GM18508 (cell line): Measurements from ENCODE around the gene ALPL.
"Not testable (repeated sequence)": the region's sequence is repeated elsewhere in the genome, so short reads cannot be mapped to it uniquely, and the experiment has no call there.

Experiments
- ATAC-seq: cut with Tn5 transposase; IDR thresholded peaks from one replicate; pipeline ENCODE4 v1.9.1; 2021; ENCODE audit warnings: moderate number of reproducible peaks; ENCODE audit not compliant: insufficient read depth, unreplicated experiment

ALPL gene

DNA sequence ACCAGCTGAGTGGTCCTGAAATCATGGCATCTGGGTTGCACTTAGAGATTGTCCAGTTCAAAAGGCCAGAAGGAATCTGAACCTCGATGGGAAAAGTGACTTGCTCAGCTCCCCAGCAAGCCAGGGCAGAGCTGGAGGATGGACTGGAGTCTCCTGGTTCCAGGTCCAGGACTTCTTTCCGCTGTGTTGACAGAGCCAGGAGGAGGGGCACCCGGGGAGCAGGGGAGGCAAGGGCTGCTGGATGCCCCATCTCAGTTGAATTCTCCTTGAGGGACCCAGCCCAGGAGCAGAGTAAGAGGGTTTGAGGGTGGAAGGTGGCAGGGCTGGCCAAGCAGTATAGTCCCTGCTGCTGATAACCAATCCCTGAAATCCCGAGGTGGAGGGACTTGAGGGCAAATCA is 2.4 kb upstream of the ALPL start:
- ATAC-seq = no peak

DNA sequence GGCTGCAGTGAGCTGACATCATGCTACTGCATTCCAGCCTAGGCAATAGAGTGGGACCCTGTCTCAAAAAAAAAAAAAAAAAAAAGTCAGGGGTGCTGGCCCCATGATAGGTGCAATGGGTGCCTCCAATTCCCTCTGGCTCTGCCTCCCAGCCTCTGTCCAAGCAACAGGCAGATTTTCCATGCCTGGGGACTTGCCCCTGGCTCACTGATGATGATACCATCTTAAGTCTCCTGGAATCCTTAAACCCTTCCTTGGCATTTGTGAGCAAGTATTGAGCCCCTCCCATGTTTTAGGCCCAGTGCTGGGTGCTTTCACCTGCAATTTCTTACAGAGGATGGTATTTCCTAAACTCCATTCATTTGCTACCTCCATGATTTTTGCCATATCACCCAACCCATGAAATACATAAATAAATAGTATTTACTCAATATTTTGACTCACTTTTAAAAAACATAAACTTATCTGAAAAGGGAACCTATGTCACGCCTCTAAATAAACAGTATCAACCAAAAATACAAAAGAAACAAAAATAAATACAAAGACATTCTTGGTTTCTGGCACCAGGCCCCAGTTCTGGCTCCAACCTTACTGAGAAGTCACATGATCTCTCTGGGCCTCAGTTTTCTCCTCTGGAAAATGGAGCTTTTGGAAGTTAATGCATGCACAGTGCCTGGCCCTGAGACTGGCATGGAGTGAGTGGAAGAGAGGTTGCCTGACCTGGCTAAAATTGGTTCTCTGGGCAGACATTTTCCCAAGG is 1.5 kb upstream of the ALPL start:
- ATAC-seq = no peak

DNA sequence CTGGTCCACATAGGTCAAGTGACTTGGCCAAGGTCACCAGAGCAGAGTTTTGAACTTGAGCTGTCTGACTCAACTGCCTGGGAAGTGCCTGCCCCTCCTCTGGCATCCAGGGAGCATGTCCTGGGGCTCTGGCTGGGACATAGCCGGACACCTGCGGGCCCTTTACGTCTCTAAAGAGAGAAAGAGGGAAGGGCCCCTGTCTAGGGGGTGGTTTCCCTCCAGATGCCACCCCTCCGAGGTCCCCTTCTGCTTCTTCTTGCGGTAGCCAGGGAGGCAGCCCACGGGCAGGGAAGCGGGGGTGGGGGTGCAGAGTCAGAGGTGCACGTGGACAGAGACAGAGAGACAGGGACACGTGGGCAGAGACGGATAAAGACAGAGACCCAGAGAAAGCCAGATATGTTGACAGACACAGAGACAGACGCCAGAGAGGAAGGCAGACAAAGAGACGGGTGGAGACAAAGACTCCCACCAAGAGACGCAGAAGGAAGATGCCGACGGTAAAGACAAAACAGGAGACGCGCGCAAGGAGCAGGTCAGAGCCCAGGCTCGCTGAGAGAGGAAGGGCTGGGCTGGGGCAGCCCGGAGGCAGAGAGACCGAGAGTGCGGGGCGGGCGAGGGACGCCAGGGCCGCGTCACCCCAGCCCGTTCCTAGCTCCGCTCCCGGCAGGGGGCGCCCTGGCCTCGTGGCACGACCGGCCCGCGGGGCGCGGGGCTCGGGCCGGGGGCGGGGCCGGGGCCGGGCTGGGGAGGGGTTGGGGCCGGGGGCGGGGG is 458 bp upstream of the ALPL start:
- no peak for ATAC-seq

DNA sequence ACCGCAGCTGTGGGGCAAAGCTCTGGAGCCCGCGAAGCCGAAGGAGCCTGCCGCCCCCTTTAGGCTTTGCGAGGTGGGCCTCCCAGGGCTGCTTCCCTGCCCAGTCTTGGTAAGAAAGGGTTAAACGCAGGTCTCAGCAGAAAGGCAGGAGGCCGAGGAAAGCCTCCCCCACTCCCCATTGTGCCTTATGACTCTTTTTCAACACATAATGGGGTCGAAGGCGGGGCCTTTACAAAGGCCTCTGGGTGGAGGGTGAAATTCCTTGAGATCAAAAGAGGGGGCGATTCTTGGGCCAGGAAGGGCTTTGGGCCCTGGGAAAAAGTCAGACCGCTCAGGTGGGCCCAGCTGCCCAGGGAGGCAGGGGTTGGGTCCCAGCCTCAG is 880 bp downstream of the ALPL start:
- no peak for ATAC-seq

DNA sequence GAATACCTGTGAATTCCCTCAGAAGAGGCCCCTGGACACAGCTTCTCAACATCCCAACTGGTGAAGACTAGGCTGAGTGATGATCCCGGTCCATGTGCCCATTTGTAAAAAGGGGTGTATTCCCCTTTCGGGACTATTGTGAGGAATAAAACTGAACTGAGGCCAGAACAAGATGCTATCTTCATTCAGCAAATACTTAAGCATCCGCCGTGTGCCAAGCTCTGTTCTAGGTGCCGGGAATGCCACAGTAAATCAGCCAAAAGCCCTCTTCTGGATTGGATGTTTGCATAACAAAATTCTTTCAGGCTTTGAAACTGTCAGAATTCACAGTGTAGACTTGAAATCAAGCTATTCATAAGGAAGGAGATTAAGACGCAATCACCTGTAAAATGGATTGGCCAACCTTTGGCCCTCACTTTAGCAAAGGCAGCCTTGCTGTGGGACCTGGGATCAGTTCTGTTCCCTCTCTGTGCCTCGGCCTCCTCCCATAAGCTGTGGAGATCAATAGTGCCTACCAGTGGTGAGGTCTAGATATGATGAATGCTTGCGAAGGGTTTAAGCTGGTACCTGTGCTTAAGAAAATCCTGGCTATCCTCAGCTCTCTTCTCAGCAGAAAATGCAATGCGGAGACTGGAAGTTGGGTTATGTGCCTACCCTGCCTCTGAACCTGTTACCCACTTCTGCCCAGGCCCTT is 1.8 kb downstream of the ALPL start:
- no peak for ATAC-seq

DNA sequence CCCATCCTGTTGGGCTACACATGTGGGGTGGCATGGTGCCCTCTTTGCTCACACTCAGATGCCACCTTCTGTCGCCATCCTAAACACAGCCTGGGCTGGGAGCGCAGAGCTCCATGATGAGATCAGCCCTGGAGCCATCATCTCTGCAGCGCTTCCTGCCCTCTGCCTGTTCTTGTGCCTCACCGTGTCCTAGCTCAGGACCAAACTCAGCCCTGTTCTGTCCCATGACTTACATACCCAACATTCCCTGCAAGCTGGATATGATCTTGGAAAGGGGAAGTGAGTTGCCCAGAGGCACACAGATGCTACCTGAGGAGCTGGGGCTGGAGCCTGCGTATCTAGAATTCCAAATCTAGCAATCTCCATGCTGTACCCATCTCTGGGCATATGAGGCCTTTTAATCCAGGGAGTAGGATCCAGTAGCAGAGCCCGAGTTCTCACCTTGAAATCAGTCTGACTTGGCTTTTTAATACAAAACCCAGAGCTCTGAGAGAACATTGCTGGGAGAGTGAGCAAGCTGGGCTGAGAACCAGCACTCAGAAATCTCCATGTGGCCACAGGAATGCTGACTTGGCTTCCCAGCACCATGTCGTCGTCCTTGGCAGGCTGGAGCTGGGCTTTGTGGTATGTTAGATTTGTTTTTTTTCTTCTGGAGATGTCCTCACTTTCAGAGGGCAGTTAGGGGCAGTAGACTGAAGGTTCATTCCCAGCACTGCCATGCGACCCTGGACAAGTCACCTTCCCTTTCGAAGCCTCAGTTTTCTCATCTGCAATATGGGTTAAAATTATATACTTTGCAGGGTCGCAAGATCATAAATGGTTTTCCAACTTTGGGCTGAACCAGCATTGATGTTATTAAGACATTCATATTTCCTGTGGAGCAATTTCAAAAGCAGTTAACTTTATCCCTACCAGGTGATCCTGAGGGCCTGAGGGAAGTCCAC is 2.6 kb downstream of the ALPL start:
- no peak for ATAC-seq

DNA sequence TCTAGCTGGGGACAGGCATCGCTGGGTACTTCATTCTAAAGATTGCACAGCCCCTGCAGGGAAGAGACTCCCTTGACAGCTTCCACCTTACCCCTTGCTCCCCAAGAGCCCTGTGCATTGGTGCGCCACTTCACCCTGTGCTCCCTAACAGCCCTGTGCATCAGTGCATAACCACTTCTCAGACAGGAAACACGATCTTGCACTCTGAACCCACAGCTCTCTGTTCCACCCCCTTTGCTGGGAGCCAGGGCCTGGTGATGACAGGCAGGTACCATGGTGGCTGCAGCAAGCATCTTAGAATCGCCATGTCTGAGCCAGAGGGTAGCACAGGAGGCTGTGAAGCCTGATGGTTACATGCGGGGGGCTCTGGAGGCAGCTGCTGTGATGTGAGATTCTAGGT is 5.0 kb downstream of the ALPL start:
- ATAC-seq = no peak

DNA sequence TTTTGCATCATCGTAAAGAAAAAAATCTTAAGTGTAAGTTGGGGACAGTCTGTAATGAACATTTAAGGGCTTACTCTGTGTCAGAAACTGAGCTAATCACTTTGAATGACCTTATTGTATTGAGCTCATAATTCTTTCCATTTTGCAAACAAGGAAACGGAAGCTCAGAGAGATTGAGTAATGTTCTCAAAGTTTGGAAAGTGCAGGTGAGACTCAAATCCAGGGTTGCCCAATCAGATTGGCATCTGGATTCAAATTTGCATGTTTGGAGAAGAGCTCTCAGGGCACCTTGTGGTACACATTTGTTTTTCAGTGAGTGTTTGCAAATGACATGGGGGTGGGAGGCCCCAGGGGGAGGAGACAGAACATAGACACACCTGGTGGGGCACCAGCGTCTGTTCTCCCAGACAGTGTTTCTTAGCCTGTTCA is 8.0 kb downstream of the ALPL start:
- no peak for ATAC-seq

DNA sequence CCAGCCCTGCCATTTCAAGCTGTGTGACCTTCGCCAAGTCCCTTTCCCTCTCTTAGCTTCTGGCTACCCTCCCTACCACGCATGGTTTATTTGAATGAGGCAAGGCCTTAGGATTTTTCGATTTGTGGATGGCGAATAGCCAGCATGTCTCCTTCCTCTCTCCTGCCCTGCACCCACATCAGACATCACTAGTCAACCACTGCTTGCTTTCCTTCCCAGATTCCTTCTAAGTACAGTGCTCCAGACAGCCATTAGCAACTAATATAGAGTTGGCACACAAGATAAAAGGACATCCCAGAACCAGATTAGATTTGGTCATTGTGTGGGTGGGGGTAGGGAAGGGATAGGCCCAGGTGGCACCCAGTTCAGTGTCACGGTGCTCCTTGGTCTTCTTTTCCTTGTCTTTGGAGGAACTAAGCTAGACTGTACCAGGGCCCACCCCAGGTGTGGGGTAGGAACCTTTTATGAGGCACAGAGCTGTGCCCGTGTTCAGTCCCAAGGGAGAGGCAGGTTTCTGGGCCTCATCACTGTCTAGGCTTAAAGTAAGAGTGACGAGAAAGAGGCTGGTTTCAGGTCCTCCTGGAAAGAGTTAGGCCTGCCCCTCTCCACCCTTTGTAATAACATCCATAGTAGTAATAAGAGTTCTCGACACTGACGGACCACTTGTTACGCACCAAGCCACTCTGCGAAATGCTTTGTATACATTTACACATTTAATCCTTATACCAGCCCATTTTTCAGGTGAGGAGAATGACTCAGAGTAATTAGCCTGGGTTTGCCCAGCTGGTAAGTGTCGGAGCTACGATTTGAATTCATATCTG is 8.6 kb downstream of the ALPL start:
- no peak for ATAC-seq

DNA sequence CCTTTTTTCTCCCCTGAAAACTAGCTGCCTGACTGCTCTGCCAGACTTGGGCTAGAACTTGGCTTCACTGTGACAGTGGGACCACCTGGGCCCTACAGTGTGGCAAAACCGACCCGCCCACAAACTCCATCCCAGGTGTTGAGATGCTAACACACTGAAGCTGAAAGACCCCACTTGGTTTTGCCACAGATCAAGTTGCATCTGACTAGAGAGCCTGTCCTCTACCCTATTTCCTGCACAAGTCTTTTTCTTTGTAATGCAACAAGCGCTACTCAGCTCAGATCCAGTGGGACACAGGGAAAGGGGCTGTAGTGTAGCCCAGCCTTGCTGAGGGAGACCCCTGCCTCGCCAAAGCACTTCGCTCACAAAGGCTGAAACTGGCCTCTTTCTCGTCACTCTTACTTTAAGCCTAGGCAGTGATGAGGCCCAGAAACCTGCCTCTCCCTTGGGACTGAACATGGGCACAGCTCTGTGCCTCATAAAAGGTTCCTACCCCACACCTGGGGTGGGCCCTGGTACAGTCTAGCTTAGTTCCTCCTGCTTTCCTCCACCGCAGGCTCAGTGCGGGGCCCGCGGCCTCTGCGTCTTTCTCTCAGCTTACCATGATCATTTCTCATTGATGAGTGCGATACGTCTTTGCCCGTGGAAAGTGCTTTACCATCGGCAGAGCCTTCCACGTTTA is 9.7 kb downstream of the ALPL start:
- ATAC-seq = no peak

DNA sequence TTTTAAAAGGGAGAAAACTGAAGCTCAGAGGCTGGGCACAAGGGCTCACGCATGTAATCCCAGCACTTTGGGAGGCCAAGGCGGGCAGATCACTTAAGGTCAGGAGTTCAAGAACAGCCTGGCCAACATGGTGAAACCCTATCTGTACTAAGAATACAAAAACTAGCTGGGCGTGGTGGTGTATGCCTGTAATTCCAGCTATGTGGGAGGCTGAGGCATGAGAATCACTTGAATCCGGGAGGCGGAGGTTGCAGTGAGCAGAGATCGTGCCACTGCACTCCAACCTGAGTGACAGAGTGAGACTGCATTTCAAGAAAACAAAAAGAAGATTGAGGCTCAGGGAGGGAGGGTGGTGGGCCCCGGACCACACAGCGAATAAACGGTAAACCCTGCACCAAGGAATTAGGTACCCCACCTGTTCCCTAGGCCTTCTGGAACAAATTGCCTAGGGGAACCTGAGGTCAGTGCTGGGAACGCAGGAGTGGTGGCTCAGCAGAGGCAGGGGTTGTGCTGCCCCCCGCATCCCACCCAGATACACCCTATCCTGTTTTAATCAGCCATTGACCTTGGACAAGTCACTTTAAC is 10.4 kb downstream of the ALPL start:
- ATAC-seq = not testable (repeated sequence)

DNA sequence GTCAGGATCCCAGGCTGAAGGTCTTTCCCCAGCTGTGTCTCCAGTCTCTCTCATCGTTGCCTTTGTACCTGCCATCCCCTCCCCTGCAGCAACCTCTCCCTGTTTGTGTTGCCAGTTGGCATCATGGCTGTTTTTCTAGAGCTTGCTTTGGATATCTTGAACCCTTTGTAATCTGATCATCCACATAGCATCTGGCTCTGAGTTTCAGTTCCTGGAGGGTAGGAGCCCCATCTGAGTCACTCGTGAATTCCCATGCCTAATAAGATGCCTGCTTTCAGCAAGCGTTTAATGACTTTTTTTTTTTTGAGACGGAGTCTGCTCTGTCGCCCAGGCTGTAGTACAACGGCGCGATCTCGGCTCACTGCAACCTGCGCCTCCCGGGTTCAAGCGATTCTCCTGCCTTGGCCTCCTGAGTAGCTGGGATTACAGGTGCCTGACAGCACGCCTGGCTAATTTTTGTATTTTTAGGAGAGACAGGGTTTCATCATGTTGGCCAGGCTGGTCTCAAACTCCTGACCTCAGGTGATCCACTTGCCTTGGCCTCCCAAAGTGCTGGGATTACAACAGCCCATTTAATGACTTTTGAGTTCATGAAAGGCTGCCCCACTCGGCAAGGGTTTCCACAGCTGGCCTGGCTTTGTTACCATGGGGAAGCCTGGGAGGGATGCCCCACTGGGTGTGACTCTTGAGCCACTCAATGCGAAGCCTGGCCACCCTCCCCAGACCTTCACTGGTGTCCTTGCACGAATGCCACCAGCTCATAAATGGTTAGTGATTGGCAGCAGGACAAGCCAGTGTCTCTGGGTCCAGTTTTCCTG is 11.9 kb downstream of the ALPL start:
- ATAC-seq = no peak

DNA sequence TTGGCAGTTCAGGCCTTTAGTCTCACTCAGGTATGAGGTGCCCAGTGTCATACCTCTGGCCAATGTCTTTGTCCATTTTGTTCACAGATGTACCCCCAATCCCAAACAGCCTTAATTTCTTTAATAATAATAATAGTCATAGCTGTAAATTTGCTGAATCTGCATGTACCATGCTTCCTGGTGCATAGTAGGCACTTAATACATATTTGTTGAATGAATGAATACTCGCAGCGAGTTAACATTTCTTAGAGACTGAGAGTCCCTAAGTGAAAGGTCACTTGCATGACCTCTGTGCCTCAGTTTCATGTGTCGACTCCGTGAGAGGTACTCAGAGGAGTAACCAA is 12.5 kb downstream of the ALPL start:
- no peak for ATAC-seq

DNA sequence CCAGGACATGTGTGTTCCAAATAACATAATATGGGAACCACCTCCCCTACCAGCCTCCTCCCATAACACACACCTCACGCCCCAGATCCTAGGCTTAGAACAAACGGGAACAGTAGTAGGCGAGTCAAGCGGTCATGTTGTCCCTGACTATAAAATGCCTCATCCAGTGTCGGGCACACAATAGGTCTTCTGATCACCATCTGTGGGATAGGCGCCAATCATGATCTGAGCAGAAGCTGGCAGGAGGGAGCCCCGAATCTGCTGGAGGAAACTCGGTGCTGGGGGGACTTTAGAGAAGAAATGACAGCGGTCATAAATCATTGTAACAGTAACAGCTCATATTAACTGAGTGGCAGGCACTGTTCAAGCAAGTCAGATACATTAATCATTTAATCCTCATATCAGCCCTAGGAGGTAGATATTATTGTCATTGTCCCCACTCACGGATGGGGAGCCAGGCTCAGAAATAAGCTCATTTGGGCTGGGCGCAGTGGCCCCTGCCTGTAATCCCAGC is 13.4 kb downstream of the ALPL start:
- no peak for ATAC-seq

DNA sequence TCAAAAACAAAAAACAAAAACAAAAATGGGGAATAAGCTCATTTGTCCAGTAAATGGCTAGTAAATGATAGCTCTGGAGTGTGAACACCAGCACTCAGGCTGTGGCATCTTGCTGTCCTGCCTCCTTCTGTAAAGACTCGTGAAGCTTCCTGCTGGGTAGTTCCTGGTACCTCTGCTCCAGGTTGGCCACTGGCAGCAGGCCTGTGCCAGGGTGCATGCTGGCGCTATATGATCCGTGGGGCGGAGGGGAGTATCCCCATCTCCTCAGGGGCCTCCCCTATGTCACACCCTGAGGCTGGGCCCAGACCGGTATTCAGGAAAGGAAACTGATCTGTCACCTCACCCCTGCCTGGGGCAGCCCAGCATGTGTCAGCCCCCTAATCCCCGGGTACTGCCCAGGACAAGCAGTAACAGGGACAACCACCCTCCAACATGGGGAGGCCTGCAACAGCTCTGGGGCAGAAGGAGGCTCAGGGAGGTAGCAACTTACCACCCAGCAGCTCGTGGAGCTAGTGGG is 14.1 kb downstream of the ALPL start:
- ATAC-seq = no peak

DNA sequence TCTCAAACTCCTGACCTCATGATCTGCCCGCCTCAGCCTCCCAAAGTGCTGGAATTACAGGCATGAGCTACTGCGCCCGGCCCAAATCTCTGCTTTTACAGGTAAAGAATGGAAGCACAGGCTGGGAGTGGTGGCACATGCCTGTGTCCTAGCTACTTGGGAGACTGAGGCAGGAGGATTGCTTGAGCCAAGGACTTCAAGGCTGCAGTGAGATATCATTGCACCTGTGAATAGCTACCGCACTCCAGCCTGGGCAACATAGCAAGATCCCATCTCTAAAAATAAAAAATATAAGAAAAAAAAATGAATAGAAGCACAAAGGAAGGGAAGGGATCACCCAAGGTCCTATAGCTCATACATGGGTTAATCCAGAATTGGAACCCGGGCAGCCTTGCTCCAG is 15.0 kb downstream of the ALPL start:
- ATAC-seq = no peak

DNA sequence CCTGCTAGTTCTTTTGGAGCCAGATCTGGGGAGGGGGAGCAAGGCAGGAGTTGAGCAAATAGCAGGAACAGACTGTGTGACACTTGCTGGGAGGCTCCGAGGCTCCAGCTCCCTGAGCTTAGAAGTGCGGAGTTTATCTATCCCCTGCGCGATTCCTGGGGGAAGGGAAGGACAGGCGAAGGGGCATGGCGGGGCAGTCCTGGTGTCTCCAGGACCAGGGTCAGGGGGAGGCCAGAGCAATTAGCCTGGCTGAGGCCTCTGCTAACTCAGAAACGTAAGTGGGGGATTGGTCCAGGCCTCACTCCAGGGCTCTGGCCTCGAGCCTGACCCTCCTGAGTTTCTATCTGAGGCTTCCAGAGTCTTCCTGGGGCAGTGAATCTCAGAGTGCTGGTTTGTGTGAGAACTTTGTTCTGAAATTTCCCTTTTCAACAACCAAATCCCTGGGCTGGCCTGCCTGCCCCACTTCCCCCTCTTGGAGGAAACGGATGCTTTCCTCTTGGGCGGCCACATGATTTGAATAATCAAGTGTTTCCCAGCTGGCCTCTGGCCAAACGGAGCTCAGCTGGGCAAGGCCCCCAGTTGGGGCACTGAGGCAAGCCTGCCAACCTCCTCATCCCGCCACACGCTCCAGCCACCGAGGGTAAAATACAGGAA is 15.6 kb downstream of the ALPL start:
- no peak for ATAC-seq
